Suprapubic skin (tissue), 4 donors: Measurements from ENCODE around the gene MLPH. TPM values are rescaled to one million over a fixed set of nuclear protein-coding genes. Genes with fewer than 3 reads are reported as not detected.

ENCODE experiments used
- DNase-seq, 2 donors: peaks; one replicate each; pipeline ENCODE4 v3.0.0-alpha.2; 2019; ENCODE audit warnings: low spot score in 2 of 2
- H3K27ac ChIP-seq: fragments of 200-600 bp; sonication (generic); one replicate; pipeline ENCODE4 v1.5.1; 2019
- H3K27me3 ChIP-seq: fragments of 200-600 bp; sonication (generic); one replicate; pipeline ENCODE4 v1.5.1; 2019
- H3K36me3 ChIP-seq: fragments of 200-600 bp; sonication (generic); one replicate; pipeline ENCODE4 v1.5.1; 2019
- H3K4me1 ChIP-seq: fragments of 200-600 bp; sonication (generic); one replicate; pipeline ENCODE4 v1.5.1; 2019
- H3K4me3 ChIP-seq: fragments of 200-600 bp; sonication (generic); one replicate; pipeline ENCODE4 v1.5.1; 2019; ENCODE audit warnings: mild to moderate bottlenecking
- H3K9me3 ChIP-seq: fragments of 200-600 bp; sonication (generic); one replicate; pipeline ENCODE4 v1.5.1; 2019
- EP300 ChIP-seq: sonication (generic); formaldehyde crosslinking; IDR thresholded peaks from one replicate; pipeline ENCODE4 v1.6.1; 2017; ENCODE audit warnings: antibody characterized with exemption
- POLR2A ChIP-seq, 2 donors: fragments of 450-650 bp; IDR thresholded peaks; one replicate each; pipeline ENCODE4 v1.6.1; 2017; ENCODE audit warnings: antibody characterized with exemption in 2 of 2, mild to moderate bottlenecking in 2 of 2, moderate library complexity in 2 of 2
- POLR2AphosphoS5 ChIP-seq, 3 donors: sonication (generic); formaldehyde crosslinking; IDR thresholded peaks; one replicate each; pipeline ENCODE4 v1.6.1; 2017; ENCODE audit warnings: antibody characterized with exemption in 3 of 3
- WGBS: methylation state at CpG from one replicate; pipeline ENCODE4 v1.1.5; 2018; 5-methylcytosine and 5-hydroxymethylcytosine counted together
- total RNA-seq, 4 donors: library from RNA; depleted of rRNA; stranded (reverse); fragments of >200 nt; gene quantifications; one replicate each; pipeline ENCODE4 v1.1.0, GENCODE V29; 2016
- TF ChIP-seq, protein P1 (sequence below), 2 donors: fragments of 200-600 bp in 1 of 2; fragments of 450-650 bp in 1 of 2; sonication (generic) in 1 of 2; IDR thresholded peaks; one replicate each; pipeline ENCODE4 v1.5.1; 2016 to 2019; ENCODE audit warnings: antibody characterized with exemption in 2 of 2, mild to moderate bottlenecking in 1 of 2, moderate library complexity in 1 of 2

Gene MLPH
- total RNA-seq, 4 donors from 2014 or later = 8.8 to 41.1 (median 24.4) TPM

DNA sequence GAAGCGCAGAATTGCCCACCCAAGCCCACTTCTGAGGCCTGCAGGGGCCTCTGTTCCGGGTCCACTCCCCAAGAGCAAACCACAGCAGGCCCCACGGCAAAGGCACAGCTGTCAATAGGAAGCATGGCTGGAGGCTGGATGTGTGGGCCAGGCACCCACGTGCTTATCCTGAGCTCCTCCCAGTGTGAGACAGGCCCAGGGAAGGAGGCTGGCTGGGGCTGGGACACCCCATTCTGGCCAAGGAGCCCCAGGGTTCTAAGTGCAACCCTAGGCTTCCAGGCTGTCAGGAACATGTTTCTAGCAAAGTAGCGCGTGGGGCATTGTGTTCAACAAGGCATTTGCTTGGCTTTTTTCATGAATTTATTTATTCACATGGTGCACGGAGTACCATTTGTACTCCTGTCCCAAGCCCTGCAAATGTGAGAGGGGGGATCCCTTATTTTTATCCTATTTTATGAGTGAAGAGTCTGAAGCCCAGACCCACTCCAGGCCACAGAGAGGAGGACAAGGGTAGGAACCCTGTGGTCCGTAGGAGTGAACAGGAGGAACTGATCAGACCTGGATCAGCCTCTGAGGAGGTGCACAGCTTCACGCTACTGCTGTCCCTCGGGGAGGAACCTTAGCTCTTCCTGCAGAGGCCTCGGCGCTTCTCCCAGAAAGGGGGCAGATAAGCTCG, 109.6 kb downstream of the MLPH start:
- Histone ChIP-seq H3K4me1 (peaks cover 20% of the 10 kb centered on the region), H3K27ac (no peak overlapping the region), H3K4me3 (no peak overlapping the region), H3K36me3 (no peaks in the 10 kb centered on the region), H3K27me3 (no peaks in the 10 kb centered on the region), H3K9me3 (no peaks in the 10 kb centered on the region)
- no peak for DNase-seq
- no peak for TF ChIP-seq EP300
- no peak for TF ChIP-seq POLR2AphosphoS5 (IDR thresholded peaks at IDR 0.05)
- TF ChIP-seq, protein P1, sequence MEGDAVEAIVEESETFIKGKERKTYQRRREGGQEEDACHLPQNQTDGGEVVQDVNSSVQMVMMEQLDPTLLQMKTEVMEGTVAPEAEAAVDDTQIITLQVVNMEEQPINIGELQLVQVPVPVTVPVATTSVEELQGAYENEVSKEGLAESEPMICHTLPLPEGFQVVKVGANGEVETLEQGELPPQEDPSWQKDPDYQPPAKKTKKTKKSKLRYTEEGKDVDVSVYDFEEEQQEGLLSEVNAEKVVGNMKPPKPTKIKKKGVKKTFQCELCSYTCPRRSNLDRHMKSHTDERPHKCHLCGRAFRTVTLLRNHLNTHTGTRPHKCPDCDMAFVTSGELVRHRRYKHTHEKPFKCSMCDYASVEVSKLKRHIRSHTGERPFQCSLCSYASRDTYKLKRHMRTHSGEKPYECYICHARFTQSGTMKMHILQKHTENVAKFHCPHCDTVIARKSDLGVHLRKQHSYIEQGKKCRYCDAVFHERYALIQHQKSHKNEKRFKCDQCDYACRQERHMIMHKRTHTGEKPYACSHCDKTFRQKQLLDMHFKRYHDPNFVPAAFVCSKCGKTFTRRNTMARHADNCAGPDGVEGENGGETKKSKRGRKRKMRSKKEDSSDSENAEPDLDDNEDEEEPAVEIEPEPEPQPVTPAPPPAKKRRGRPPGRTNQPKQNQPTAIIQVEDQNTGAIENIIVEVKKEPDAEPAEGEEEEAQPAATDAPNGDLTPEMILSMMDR (IDR thresholded peaks at IDR 0.05) = no peak
- TF ChIP-seq POLR2A (IDR thresholded peaks at IDR 0.05) = no peak
- WGBS = 79% methylated on average over 13 of the region's 13 CpGs

DNA sequence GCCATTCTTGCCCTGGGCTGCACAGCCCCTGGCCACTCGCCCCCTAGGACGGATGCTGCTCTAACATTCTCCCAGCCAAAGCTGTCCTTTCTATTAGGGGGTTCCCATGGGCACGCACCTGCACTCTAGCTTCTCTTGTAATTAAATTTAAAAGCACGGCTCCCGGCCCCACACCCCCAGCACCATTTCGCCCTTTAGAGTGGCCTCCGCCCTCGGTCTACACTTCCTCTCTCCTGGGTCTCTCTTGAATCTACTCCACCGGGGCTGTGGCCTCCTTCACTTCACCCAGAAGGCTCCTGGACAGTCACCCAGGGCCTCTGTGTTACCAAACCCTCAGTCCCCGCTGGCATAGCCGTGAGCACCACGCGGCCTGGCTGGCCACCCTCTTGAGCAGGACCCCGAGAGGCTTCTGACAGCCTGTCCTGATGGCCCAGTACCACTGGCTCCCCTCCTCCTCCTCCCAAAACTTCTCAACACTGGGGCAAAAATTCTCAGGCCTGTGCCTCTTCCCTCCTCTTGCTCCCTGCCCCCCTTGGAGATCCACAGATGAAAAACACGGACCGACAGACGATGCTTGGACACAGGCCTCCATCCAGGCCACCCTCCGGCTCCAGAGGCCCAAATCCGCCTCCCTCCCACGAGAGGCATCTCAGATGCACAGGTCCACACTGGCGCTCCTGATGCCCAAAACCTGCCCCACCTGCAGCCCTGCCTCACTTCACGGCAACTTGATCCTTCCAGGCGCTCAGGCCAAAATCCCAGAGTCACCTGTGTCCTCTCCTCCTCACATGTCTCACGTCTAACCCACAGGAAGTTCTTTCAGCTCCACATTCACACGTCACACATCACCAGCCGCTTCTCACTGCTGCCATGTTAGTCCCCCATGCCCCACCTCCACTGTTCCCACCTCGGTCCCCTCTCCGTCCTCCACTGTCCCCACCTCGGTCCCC, 110.4 kb downstream of the MLPH start:
- H3K4me1 ChIP-seq = peaks cover 18% of the 10 kb centered on the region
- WGBS = 88% methylated on average over 29 of the region's 29 CpGs
- H3K4me3 ChIP-seq = no peak overlapping the region
- DNase-seq = no peak
- no peaks in the 10 kb centered on the region for H3K27me3 ChIP-seq
- H3K9me3 ChIP-seq = no peaks in the 10 kb centered on the region
- no peak for TF ChIP-seq POLR2AphosphoS5 (IDR thresholded peaks at IDR 0.05)
- TF ChIP-seq, protein P1 (IDR thresholded peaks at IDR 0.05) = no peak
- no peak for TF ChIP-seq POLR2A (IDR thresholded peaks at IDR 0.05)
- TF ChIP-seq EP300 = no peak
- no peaks in the 10 kb centered on the region for H3K36me3 ChIP-seq
- no peak overlapping the region for H3K27ac ChIP-seq

DNA sequence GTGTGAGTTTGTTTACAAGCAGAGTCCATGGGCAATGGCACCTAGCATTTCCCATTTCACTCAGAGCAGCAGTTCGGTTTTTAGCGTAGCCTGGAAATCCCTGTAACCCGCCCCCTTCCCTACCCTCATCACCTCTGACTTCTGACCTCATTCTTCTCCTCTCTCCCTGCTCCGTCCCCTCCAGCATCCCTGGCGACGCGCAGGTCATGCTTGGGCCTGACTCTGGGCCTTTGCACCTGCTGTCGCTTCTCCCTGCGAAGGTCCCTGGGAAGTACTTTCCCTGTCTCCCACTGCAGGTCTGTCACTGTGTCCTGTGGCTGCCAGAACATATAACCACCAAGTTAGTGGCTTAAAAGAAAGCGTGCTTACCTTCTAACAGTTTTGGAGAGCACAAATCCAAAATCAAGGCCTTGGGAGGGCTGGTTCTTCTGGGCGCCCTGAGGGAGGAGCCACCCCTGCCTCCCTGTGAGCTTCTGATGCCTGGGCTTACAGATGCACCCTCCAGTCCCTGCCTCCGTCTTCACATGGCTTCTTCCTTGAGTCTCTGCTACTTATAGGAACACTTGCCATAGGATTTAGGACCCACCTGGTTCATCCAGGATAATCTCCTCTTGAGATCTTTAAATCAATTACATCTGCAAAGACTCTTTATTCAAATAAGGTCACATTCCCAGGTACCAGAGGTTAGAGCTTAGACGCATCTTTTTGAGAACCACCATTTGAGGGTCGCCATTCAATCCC, 111.6 kb downstream of the MLPH start:
- Histone ChIP-seq H3K4me1 (peaks cover 22% of the 10 kb centered on the region), H3K27ac (no peak overlapping the region), H3K4me3 (no peak overlapping the region), H3K27me3 (no peaks in the 10 kb centered on the region), H3K36me3 (no peaks in the 10 kb centered on the region), H3K9me3 (no peaks in the 10 kb centered on the region)
- whole genome bisulfite sequencing = 93% methylated on average over 14 of the region's 14 CpGs
- no peak for DNase-seq
- TF ChIP-seq EP300 (no peak), POLR2AphosphoS5 (IDR thresholded peaks at IDR 0.05) (no peak), POLR2A (IDR thresholded peaks at IDR 0.05) (no peak)
- TF ChIP-seq, protein P1 (IDR thresholded peaks at IDR 0.05) = no peak

DNA sequence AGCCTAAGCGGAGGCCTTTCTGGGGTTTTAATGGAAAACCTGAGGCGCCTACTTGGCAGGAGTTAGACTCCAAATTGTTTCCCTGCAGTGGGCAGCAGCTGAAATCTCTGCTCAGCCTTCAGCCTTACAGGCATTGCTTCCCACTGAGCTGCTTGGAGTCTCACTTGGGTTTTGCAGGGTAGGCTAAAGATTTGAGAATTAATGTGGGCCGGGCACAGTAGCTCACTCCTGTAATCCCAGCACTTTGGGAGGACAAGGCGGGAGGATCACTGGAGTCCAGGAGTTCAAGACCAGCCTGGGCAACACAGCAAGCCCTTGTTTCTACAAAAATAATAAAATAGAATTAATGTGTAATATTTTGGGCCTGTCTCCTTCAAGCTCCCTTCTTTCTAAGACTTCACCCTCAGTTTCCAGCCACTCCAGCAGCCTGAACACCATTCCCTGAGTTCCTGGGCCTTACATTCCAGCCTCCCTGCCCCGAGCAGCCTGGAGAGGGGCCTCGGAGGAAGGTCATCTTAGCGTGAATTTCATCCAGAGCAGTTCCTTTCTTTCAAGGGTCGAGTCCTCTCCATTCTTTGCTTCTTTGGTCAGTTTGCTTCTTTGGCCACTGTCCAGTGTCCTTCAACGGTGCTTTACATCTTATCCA, 112.5 kb downstream of the MLPH start:
- no peaks in the 10 kb centered on the region for H3K9me3 ChIP-seq
- TF ChIP-seq EP300 (no peak), POLR2AphosphoS5 (IDR thresholded peaks at IDR 0.05) (no peak), POLR2A (IDR thresholded peaks at IDR 0.05) (no peak)
- TF ChIP-seq, protein P1 (IDR thresholded peaks at IDR 0.05) = no peak
- no peak for DNase-seq
- H3K36me3 ChIP-seq = no peaks in the 10 kb centered on the region
- WGBS = 77% methylated on average over 8 of the region's 9 CpGs
- H3K27ac ChIP-seq = peak overlapping the region; percentile 44
- H3K27me3 ChIP-seq = no peaks in the 10 kb centered on the region
- peaks cover 27% of the 10 kb centered on the region for H3K4me1 ChIP-seq
- peak overlapping the region; percentile 22 for H3K4me3 ChIP-seq
